Measurements from ENCODE around the gene HCN3.

HCN3 gene

GRCh38 chr1:155309423-155310021 lies 32.3 kb downstream of the HCN3 start:
- peak; percentile 18 for DNase-seq

GRCh38 chr1:155313261-155313660 lies 36.0 kb downstream of the HCN3 start:
- peaks cover 3% of the 10 kb centered on the region for H3K36me3 ChIP-seq (replicated peaks; ENCODE audit: insufficient read depth, low read length)
- no peaks in the 10 kb centered on the region for H3K9me3 ChIP-seq (replicated peaks; ENCODE audit: insufficient read depth, low read length)
- TF ChIP-seq EZH2 (optimal IDR thresholded peaks at IDR 0.05; ENCODE audit: low read depth, low read length), result no peak
- TF ChIP-seq EZH2phosphoT487 (IDR thresholded peaks at IDR 0.05; ENCODE audit: low read length), result no peak
- TF ChIP-seq, protein P1, sequence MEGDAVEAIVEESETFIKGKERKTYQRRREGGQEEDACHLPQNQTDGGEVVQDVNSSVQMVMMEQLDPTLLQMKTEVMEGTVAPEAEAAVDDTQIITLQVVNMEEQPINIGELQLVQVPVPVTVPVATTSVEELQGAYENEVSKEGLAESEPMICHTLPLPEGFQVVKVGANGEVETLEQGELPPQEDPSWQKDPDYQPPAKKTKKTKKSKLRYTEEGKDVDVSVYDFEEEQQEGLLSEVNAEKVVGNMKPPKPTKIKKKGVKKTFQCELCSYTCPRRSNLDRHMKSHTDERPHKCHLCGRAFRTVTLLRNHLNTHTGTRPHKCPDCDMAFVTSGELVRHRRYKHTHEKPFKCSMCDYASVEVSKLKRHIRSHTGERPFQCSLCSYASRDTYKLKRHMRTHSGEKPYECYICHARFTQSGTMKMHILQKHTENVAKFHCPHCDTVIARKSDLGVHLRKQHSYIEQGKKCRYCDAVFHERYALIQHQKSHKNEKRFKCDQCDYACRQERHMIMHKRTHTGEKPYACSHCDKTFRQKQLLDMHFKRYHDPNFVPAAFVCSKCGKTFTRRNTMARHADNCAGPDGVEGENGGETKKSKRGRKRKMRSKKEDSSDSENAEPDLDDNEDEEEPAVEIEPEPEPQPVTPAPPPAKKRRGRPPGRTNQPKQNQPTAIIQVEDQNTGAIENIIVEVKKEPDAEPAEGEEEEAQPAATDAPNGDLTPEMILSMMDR (IDR thresholded peaks at IDR 0.05; ENCODE audit: low read length), result no peak
- peaks cover 45% of the 10 kb centered on the region for H3K79me2 ChIP-seq (ENCODE audit: low read length)
- no peak for DNase-seq
- no peaks in the 10 kb centered on the region for H3K9me2 ChIP-seq (replicated peaks; ENCODE audit: insufficient read depth, low read length)
- H3K9ac ChIP-seq (ENCODE audit: low read length), result no peak overlapping the region
- H3F3A ChIP-seq (ENCODE audit: insufficient read depth, low read length), result peaks cover 10% of the 10 kb centered on the region
- H3K4me3 ChIP-seq (ENCODE audit: low read length), result no peak overlapping the region
- H2AFZ ChIP-seq (ENCODE audit: low read length), result no peak overlapping the region
- no peak overlapping the region for H3K27ac ChIP-seq (ENCODE audit: low read length)
- no peaks in the 10 kb centered on the region for H3K27me3 ChIP-seq (replicated peaks; ENCODE audit: insufficient read depth, low read length)
- peaks cover 3% of the 10 kb centered on the region; the same call in 1 of the 2 replicates for H3K4me1 ChIP-seq (ENCODE audit: low read length)
- no peaks in the 10 kb centered on the region for H4K20me1 ChIP-seq (ENCODE audit: insufficient read depth, low read length)
- H3K4me2 ChIP-seq (ENCODE audit: low read depth, low read length), result no peak overlapping the region

More at GRCh38 chr1:155309423-155310021, 32.3 kb downstream of the HCN3 start:
- no peaks in the 10 kb centered on the region for H3K9me3 ChIP-seq (replicated peaks; ENCODE audit: insufficient read depth, low read length)
- peak overlapping the region; percentile 93 for H3K4me3 ChIP-seq (ENCODE audit: low read length)
- H3K9ac ChIP-seq (ENCODE audit: low read length), result peak overlapping the region; percentile 88
- H2AFZ ChIP-seq (ENCODE audit: low read length), result peak overlapping the region; percentile 58
- H3K36me3 ChIP-seq (replicated peaks; ENCODE audit: insufficient read depth, low read length), result no peaks in the 10 kb centered on the region; the same call in none of the 2 replicates
- TF ChIP-seq EZH2 (optimal IDR thresholded peaks at IDR 0.05; ENCODE audit: low read depth, low read length) (no peak), EZH2phosphoT487 (IDR thresholded peaks at IDR 0.05; ENCODE audit: low read length) (no peak)
- TF ChIP-seq, protein P1 (IDR thresholded peaks at IDR 0.05; ENCODE audit: low read length), result peak; percentile 18; the same call in 1 of the 2 replicates
- peaks cover 9% of the 10 kb centered on the region for H3F3A ChIP-seq (ENCODE audit: insufficient read depth, low read length)
- H3K27ac ChIP-seq (ENCODE audit: low read length), result peak overlapping the region; percentile 68; the same call in 1 of the 2 replicates
- H3K79me2 ChIP-seq (ENCODE audit: low read length), result peaks cover 45% of the 10 kb centered on the region
- no peaks in the 10 kb centered on the region for H3K27me3 ChIP-seq (replicated peaks; ENCODE audit: insufficient read depth, low read length)
- peaks cover 3% of the 10 kb centered on the region; the same call in 1 of the 2 replicates for H3K4me1 ChIP-seq (ENCODE audit: low read length)
- H4K20me1 ChIP-seq (ENCODE audit: insufficient read depth, low read length), result no peaks in the 10 kb centered on the region
- no peaks in the 10 kb centered on the region for H3K9me2 ChIP-seq (replicated peaks; ENCODE audit: insufficient read depth, low read length)
- H3K4me2 ChIP-seq (ENCODE audit: low read depth, low read length), result peak overlapping the region; percentile 89

DNA sequence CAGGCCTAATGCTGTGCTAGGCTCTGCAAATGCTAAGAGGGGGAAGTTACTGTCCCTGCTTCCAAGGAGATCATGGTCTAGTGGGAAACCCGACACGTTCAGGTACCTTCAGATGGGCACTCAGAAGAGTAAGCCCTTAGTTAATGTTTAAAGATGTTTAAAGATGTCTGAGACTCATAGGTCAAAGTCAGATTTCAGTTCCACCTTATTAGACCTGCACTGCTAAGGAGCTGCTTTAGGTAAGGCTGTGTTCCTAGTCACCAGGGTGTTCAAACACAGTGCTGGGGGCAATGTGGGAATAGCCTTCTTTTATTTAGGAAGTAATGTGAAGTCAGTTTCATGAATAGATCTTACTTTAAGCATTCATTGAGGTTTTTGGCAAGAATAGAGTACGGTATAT lies 39.7 kb downstream of the HCN3 start:
- no peak for DNase-seq
- H3F3A ChIP-seq (ENCODE audit: insufficient read depth, low read length), result peaks cover 28% of the 10 kb centered on the region
- no peak overlapping the region for H3K9ac ChIP-seq (ENCODE audit: low read length)
- H4K20me1 ChIP-seq (ENCODE audit: insufficient read depth, low read length), result no peaks in the 10 kb centered on the region
- H3K4me2 ChIP-seq (ENCODE audit: low read depth, low read length), result no peak overlapping the region
- no peaks in the 10 kb centered on the region for H3K9me2 ChIP-seq (replicated peaks; ENCODE audit: insufficient read depth, low read length)
- H3K27me3 ChIP-seq (replicated peaks; ENCODE audit: insufficient read depth, low read length), result no peaks in the 10 kb centered on the region
- no peaks in the 10 kb centered on the region for H3K4me1 ChIP-seq (ENCODE audit: low read length)
- no peak overlapping the region for H3K4me3 ChIP-seq (ENCODE audit: low read length)
- no peak overlapping the region for H2AFZ ChIP-seq (ENCODE audit: low read length)
- TF ChIP-seq EZH2phosphoT487 (IDR thresholded peaks at IDR 0.05; ENCODE audit: low read length) (no peak), EZH2 (optimal IDR thresholded peaks at IDR 0.05; ENCODE audit: low read depth, low read length) (no peak)
- TF ChIP-seq, protein P1 (IDR thresholded peaks at IDR 0.05; ENCODE audit: low read length), result no peak
- H3K27ac ChIP-seq (ENCODE audit: low read length), result no peak overlapping the region
- H3K9me3 ChIP-seq (replicated peaks; ENCODE audit: insufficient read depth, low read length), result no peaks in the 10 kb centered on the region
- H3K79me2 ChIP-seq (ENCODE audit: low read length), result peaks cover 14% of the 10 kb centered on the region
- peaks cover 7% of the 10 kb centered on the region for H3K36me3 ChIP-seq (replicated peaks; ENCODE audit: insufficient read depth, low read length)

All from MM.1S (cell line).